GM12892 (cell line): ENCODE measurements around the gene LDLRAD4.
A peak's percentile ranks its signal among the peaks of the same experiment; 100 is the strongest.

Experiments
- POLR2A ChIP-seq: IDR thresholded peaks from 2 replicates; pipeline ENCODE4 v1.6.1; 2011; ENCODE audit warnings: low read depth, low read length, control low read depth
- POLR2AphosphoS5 ChIP-seq: IDR thresholded peaks from 2 replicates; pipeline ENCODE4 v1.6.1; 2011; ENCODE audit warnings: low read depth, low read length, control low read depth

DNA sequence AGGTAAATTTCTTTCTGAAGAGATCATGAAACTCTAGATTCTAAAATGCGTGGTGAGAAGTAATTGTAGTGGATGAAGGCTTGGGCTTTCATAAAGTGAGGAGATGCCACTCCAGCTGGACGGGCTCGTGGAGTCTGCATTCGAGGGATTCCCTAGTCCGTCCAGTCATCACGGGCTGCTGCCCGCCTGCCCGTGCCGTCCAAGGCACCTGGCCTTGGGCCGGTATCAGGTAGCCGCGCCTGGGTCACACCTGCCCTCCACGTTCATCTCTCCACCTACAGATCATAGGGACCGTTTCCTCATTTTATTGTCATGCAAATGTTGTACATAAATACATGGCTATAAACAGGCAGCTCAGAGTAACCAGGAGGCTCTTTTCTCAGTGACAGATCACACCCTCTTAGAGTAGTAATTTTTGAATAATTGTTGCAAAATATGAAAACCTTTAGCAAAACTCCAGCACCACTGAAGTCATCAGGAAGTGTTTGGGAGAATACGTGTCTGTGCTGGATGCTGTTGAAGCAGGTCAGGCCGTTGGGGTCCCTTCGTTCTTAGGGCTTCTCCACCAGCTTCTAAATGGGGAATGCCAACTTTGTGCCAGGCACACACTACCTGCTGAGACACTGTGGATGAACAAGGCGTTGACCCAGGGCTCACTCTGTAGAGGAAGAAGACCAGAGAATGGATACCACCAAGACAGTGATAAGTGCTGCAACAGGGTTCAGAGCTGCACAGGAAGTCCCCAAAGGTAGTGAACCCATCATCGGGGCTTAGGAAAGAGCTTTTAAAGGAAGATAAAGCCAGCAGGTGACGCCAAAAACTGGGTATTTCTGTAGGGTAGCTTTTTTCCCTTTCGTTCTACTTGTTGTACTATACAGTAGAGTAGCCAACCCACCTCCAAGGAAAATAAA, 395.3 kb downstream of the LDLRAD4 start:
- TF ChIP-seq POLR2AphosphoS5 (peak; percentile 67; the same call in 1 of the 2 replicates), POLR2A (no peak; the same call in 1 of the 2 replicates)
